Medulla oblongata (tissue), 1 donor: ENCODE measurements around the gene NOL4L.
A peak's percentile ranks its signal among the peaks of the same experiment; 100 is the strongest.

ENCODE experiments used
- DNase-seq: peaks from one replicate; pipeline ENCODE4 v3.0.0-alpha.2; 2015; ENCODE audit errors: extremely low spot score

Gene NOL4L

DNA sequence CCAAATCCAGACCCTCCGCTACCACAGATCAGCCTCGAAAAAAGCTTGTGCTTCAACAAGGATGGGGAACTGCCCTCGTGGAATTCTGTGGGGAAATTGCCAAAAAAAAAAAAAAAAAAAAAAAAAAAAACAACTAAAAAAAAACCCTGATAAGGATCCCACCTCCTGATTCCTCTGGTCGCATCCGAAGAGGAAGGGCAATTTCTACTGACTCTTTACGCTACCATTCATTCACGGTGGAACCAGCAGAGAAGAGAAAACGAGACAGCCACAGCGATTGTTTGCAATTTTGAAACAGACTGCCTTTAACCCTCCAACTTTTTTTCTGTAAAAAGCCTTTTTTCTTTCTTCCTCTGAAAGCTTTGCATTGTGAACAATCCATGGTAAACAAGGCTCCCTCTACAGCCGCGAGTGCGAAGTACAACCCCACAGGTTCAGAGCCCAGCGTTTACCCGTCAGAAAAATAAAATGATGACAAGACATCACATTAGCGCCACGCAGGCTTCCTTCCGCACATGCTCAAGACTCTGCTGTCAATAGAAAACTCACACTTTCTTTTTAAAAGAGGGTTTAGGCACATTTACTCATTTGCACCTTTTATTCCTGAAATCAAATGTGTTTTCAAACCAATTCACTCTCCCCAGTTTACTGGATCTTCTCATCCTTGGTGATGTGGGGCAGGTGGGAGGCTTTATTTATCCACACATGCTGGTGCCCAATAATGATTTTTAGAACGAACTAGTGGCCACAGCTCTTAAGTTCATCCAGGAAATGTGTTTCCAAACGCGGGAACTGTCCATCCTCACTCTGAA, 100.0 kb downstream of the NOL4L start:
- peak; percentile 95 for DNase-seq

DNA sequence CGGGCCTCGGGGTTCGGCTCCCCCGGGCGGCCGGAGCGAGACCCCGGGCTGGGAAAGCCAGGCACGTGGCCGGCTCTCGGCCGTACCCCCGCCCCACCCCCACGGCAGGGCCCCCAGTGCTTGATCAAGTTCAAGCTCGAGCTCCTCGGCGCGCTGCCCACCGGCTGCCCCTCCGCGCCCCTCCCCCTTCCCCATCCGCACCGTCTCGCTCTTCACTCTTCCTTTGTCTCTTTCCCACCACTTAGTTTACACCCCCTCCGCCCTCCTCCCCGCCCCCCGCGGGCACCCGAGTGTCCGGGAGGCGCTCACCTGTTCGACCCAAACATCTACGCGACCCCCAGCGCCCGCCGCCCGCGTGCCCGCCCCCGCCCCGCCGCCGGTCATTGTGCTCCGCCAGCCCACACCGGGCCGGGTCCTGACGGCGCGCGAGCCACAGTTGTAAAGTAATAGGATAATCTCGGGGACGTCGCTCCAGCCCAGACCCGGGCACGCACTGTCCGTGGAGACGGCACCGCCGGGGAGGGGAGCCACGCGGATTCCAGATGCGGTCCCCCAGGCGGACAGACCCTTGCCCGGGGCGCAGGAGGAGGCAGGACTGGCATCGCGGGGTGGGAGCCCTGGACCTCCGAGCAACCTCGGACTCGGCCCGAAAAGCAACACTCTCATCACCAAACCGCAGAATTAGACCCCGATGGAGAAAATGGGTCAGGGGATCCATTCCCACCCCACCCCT, 100.7 kb downstream of the NOL4L start:
- peak; percentile 21 for DNase-seq

DNA sequence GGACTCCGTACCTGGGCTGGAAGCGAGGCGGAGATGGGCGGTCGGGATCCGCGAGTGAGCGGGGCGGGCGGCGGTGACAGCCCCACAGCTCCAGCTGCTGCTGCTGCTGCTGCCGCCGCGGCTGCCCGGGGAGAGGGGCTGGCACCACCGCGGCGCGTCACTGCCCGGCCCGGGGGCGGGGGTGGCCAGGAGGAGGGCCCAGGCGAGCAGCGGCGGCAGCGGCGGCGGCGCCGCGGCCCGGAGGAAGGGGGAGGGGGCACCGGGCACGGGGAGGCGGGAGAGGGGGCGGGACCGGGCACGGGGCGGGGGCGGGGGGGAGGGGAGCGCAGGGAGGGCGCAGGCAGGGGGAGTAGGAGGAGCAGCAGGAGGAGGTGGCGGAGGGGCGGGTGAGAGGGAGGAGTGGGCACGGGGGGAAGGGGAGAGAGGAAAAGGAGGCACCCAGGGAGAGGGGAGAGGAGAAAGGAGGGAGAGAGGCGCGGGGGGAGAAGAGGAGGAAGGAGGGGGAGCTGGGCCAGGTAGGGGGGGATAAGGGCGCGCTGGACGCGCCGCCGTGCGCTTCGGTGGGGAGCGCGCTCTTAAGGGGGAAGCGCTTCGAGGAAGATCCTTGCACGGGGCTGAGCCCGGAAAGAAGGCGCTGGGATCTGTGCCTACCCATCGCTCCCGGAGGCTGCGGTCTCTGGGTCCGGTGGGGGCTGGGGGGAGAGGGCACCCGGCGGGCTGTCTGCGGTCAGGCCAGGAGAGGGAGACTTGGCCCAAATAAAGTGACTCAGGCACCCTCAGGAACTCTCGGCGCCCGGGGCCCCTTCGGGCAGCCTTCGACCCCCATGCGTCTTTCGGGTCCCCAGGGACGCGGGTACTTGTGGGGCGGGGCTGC, 101.5 kb downstream of the NOL4L start:
- DNase-seq = peak; percentile 83

DNA sequence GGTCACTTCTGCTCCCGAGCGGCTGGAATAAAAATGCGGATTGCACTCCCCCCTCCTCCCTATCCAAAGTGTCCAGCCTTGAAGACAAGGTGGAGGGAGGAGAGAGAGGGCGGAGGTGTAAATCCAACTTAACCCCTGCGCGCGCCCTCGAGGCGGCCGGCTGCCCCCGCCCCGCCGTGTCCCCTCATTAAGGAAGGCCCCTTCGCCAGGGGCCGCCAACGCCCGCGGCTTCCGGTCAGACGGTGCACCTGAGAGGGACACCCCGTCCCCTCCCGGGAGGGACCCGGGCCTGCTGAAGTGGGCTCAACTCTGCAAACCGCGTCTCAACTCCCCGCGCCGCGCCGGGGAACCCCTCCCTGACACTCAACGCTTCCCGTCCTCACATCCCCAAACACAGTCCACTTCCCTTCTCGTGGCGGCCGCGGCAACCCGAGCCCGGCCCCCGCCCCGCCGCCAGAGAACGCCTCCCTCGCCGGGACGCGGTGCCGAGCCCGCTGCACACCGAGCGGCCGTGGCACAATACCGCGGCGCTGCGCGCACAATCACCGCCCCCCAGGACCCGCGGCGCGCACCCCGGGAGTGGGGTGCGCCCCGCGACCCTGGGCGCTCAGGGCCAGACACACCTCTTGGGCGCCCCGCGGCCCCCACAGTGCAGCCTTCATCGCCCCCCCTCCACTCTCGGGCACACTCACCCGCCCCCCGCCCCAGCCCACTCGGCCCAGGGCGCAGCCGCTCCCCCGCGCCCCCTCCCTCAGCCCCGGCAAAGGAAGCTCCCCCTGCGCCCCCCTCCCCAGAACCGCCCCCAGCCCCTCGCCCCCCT, 102.5 kb downstream of the NOL4L start:
- peak; percentile 39 for DNase-seq

DNA sequence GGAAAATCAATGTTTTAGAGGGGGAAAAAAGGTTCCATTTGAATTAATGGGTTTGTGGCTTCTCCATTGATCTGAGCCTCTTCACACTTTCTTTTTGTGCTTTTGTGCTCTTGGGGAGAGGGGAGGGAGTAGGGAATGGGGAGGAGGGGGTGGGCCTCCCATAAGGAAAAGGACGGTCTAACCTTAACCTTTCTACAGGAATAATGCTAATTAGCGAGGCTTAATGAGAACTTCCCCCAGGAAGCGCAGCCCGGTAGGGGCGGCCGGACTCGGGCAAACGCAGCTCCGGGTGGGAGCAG, 103.0 kb downstream of the NOL4L start:
- peak; percentile 5 for DNase-seq

DNA sequence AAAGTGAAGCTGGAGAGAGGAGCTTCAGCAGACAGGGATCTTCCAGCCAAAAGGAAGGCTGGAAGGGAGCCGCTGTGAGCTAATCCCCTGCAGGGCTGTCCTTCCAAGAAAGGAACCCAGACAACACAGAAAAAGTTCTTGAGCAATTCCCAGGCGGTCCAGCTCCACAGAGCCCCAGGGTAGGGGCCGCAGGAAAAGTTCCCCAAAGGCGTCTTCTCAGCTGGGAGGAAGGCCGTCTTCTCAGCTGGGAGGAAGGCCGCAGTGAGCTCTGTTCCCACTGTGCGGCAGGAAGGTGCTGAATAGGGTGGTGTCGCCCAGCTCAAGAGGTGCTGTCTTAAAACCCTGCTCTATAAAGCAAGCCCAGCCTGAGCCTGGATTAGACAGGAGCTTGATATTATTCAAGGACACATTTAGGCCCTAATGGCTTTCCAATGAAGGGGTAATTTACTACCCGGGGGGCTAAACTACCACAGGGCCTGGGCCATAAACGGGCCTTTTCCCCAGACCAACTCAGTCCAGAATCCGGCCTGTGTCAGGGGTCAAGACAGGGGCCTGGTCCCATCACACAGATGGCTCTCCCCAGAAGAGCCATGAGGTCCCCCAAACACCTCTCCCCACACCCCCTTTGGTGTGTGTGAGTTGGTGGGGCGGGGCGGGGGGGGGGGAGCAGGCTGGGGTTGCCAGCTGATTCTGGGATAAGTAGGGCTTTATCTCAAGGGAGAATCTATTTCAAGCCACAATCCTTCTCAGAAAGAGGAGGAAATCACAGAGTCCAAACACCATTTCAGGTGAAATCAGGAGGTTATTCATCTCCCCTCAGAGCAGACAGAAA, 103.6 kb downstream of the NOL4L start:
- DNase-seq = peak; percentile 53

DNA sequence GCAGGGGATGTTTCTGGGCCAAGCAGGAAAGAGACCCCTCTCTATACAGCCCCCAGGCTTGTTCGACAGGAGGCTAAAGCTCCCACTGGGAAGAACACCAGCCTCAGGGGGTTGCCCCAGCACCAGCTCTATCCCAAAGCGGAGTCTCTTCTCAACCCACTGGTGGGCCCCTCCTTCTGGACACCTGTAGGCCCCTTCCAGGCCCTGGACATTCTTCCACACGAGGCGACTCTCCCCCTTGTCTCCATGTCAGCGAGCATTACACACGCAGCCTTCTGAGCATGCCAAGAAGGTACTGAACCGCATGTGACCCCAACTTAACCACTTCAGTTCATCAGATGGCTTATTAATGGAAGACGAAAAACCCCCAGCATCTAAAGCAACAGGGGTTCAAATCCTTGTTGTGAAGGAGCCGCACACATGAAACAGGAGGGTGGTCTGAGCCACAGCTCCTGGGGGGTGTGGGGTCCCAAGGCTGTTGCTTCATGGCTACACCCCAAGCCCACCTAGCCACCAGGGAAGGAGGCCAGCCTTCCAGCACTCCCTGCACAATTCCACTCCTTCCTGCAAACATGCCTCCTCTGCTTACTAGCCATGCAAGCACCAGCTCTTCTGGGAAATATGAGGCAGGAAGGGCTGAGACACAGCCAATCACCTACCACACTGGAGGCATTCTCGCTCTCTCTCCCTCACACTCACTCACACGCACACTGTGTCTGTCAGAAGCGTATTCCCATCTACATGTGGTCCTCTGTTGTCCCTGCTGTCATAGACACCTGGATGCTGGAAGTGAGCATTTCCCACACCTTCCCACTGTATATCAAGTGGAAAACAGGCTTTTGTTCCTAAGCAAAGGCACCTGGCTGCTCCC, 104.5 kb downstream of the NOL4L start:
- DNase-seq = peak; percentile 26

DNA sequence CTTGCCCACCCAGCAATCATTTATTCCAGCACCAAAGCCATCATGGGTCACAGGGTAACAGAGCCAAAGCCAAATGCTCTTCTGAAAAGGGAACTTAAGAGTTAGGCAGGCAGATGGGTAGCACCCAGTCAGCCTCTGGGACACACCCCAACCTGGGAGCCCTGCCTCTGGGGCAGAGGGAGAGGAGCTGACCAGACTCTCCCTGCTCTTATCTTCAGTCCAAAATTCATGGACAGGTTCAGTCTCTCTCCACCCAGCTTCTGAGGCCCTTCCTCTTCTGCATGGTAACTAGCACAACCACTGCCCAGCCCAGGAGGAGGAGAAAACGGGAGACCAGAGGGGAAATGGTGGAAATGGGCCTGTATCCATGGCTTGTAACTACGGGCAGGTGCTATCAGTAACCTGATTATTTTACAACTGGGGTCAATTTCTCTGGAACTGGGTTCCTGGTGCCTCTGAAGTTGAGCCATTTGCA, 105.4 kb downstream of the NOL4L start:
- no peak for DNase-seq

DNA sequence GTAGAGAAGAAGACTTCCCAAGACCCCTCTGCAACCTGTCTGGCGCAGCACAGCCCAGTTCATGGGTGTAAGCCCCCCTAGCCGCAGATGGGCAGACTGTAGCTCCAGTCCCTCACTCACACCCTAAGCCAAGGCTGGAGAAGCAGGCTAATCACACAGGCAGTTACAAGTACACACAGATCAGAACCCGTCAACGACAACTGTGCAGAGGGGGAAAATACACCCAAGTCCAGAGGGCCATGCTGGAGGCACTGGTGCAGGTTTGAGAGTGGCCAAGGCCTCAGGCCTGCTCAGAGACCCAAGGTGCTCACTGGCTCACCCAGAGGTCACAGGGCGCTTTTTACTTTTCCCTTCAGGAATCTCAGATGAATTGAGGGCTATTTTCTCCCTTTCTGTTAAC, 106.1 kb downstream of the NOL4L start:
- no peak for DNase-seq

DNA sequence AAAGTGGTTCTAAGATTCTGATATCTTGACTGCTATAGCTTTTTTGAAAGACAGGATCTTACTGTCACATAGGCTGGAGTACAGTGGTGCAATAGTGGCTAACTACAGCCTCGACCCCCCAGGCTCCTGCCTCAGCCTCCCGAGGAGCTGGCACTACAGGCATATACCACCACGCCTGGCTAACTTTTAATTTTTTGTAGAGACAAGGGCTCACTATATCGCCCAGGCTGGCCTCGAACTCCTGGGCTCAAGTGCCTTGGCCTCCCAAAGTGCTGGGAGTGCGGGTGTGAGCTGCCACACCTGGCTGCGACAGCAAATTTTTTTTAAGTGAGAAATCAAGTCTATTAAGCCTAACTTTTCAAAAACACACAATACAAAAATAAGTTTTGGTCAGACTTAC, 106.6 kb downstream of the NOL4L start:
- no peak for DNase-seq

DNA sequence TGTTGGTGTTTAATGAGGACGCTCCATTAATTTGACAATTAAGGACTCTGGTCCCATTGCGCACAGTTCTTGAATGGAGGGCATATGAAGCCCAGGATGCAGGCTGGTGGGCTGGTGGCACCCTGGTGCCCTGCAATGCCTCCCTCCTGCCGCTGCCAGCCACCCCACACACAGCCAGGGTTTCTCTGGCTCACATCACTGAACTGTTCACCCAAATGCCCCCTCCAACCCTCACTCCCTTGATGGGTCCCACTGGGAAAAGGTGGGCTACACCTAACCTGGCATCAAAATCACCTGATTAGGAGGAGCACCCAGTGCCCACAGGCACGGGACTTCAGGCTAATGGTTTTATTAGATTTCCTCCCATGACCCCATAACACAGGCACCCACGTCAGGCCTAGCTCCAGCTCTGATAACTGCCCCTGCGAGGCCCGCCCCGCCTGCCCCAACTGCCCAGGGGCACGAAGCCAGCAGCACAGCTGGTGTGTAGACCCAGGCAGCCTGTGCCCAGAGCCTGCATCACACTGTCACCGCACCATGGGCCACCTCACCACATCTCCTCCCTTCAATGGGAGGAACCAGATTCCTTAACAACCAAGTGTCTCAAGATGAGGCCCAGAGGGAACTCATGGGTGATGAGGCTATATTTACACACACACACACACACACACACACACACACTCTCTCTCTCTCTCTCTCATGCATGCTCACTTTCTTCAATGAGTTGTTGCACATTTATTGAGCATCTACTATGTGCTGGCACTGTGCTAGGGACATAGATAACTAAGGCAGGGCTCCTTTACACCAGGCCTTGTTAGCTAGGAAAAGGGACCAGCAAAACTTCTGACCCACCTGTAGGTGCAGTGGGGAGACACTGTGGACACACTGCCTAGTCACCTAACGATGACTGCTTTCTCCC, 107.3 kb downstream of the NOL4L start:
- peak; percentile 23 for DNase-seq

DNA sequence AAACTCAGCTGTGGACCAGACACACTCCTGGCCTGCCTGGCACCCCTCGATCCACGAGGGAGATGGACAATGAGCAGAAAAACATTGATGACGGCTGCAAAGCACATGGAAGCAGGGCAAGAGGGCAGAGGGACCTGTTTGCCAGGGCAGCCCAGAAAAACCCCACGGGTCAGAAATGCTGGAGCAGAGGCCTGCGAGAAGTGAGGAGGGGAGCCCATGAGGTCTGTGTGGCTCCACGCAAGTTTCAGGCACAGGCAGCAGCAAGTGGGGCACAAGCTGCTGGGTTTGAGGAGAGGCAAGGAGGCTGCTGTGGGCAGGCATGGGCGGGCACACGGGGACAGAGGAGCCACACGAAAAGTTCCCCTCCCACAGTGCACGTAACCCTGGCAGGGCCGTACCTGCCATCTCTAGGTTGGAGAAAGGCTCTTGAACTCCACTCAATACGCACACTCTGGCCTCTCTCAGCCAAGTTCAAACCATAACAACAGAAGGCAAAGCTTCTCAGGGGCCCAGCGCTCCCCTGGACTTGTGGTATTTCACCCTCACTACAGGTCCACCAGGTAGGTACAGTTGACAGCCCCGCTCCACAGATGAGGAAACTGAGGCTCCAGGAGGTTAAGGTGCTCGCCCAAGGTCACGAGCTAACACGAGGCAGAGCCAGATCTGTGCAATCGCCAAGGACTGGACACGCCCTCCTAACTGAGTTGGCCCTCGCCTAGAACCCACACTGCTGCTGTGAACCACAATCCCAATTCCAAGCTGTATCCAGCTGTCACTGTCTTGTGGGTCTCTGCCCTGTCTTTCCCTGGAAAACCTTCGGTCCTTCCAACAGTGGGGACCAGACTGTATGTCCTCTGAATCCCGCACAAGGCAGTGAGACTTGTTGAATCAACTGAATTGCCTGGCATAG, 108.2 kb downstream of the NOL4L start:
- peak; percentile 12 for DNase-seq

DNA sequence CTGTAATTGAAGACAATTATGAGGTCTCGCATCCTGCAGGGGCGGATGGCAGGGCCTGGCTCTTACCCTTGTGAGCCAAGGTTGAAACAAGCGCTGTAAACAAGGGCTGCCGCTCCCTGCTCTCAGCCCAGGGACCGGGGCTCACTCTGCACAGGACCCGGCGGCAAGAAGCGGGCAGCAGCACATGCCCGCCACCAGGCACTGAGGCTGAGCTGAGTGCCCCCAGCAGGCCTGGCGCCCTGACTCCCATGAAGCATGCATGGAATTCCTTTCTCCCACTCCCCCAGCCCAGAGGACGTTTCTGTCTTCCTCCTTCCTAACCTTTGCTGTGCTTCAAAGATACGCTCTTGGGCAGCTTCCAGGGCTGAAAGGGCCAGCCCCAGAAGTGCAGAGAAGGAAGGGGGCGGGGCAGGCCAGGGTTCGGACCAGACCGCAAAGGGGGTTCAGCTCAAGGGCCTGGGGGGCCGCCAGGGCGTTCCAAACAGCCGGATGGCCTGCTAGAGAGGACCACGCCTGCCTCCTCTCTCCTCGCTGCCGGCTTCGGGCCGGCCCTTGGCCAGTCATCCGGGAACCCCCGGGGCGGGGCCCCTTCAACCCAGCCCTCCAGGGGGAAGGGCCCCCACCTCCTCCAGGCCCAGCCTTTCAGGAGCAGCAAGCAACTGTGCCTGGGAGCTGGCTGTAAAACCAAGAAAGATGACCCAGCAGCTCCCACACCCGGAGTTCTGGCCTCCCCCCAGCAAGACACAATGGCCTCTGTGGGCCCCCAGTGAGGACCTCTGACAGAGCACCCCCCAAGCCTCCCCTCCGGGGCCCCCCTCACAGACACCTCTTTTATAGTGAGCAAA, 109.9 kb downstream of the NOL4L start:
- peak; percentile 76 for DNase-seq

DNA sequence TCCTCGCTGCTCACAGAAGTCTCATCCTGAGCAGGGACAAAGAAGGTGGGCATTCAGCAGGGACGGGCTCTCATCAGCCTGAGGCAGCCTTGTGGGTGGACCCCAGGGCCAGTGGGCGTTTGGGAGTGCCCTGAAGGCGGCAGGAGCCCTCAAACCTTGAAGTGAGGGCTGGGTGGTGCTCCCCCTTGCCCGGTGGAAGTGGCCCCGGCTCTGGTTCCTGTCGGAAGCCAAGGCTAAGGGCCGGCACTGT, 110.5 kb downstream of the NOL4L start:
- peak; percentile 28 for DNase-seq

DNA sequence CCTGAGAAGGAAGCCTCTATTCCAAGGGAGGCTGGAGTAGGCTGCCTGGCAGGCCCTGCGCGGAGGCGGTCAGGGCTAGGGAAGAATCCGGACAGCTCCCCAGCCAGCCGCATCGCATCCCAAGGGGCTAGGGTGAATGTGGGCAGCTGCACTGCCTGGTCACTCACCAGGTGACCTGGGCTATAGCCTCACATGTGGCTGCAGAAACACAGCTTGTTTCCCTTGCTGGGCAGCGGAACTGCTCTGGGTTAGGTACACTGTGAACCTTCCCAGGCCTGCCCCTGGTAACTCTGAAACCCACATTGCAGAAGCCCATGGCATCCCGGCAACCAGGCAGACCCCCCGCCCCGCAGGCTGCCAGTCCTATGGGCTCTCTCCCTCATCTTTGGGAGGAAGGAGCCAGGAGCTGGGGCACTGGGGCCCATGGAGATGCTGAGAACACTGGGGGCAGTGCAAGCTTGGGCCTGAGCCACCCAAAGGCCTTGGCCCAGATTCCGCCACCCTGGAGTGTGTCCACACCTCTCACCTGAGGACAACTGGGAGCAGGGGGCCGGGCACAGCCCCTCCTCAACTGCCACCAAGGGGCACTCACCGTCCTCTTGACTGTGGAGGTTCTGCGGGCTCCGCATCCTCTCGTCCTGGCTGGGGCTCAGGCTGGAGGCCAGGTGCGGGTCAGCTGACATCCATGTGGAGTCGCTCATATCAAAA, 111.0 kb downstream of the NOL4L start:
- DNase-seq = peak; percentile 13
